ENCODE results near the gene ERVV-1. TPM values are rescaled to one million over a fixed set of nuclear protein-coding genes. Genes with fewer than 3 reads are reported as not detected.
"Not testable (repeated sequence)": the region's sequence is repeated elsewhere in the genome, so short reads cannot be mapped to it uniquely, and the experiment has no call there.

ERVV-1 gene
- total RNA-seq = not detected
- not detected for polyA plus RNA-seq (2013, experiment 1 of 2)
- polyA plus RNA-seq (2013, experiment 2 of 2) = not detected
- long read RNA-seq, experiment 1 = 0 reads
- long read RNA-seq, experiment 2 = 0 reads
- long read RNA-seq, experiment 3 = 0 reads
- long read RNA-seq, experiment 4 = 0 reads

- no peak for TF ChIP-seq CTCF (conservative IDR thresholded peaks at IDR 0.05)
- DNase-seq = no peak
- Mint-ChIP-seq H3K4me1 (peaks cover 21% of the 10 kb centered on the region), H3K9me3 (no peaks in the 10 kb centered on the region), H3K4me3 (no peak within 1 kb of the TSS), H3K27ac (peak within 1 kb of the TSS; percentile 52), H3K27me3 (ENCODE audit: insufficient read depth) (peaks cover 4% of the 10 kb centered on the region), H3K36me3 (ENCODE audit: low read depth) (no peaks in the 10 kb centered on the region)
- H3K36me3 ChIP-seq (ENCODE audit: control insufficient read depth, insufficient read depth, low read length) = no peaks in the 10 kb centered on the region
- H3K27ac ChIP-seq (ENCODE audit: low read depth, low read length) = no peak within 1 kb of the TSS
- no peak within 1 kb of the TSS for H3K9ac ChIP-seq (ENCODE audit: extremely low read depth, low read length, poor library complexity, severe bottlenecking)
- H3K9me3 ChIP-seq (ENCODE audit: control insufficient read depth, low read length) = no peaks in the 10 kb centered on the region
- no peaks in the 10 kb centered on the region for H3K27me3 ChIP-seq (ENCODE audit: control insufficient read depth, insufficient read depth, low read length, poor library complexity, severe bottlenecking)
- H3K4me3 ChIP-seq (ENCODE audit: low read length) = no peak within 1 kb of the TSS
- 84 to 88% methylated on average over 5 to 7 of the region's 7 CpGs for WGBS, 2 experiments (ENCODE audit: insufficient coverage in 1 of 2, insufficient read length in 1 of 2)
- H3K4me1 ChIP-seq (ENCODE audit: control insufficient read depth, insufficient read depth, low read length) = no peaks in the 10 kb centered on the region
Observed at GRCh38 chr19:53013621-53014020, at the start of gene ERVV-1. ERVV-1 (plus strand) TSS chr19:53013921; CDS start chr19:53014091, 170 bp downstream.

GRCh38 chr19:52967772-52968171 is 45.9 kb upstream of the ERVV-1 start:
- 81% methylated on average over 2 of the region's 2 CpGs; no CpG with 5 or more reads in 1 of the 2 experiments for WGBS, 2 experiments (ENCODE audit: insufficient coverage in 1 of 2, insufficient read length in 1 of 2)
- Histone ChIP-seq H3K27ac (ENCODE audit: low read depth, low read length) (no peak overlapping the region), H3K27me3 (ENCODE audit: control insufficient read depth, insufficient read depth, low read length, poor library complexity, severe bottlenecking) (no peaks in the 10 kb centered on the region), H3K36me3 (ENCODE audit: control insufficient read depth, insufficient read depth, low read length) (peaks cover 37% of the 10 kb centered on the region), H3K9ac (ENCODE audit: extremely low read depth, low read length, poor library complexity, severe bottlenecking) (no peak overlapping the region), H3K4me3 (ENCODE audit: low read length) (peak overlapping the region; percentile 48), H3K9me3 (ENCODE audit: control insufficient read depth, low read length) (peaks cover 46% of the 10 kb centered on the region), H3K4me1 (ENCODE audit: control insufficient read depth, insufficient read depth, low read length) (no peaks in the 10 kb centered on the region)
- Mint-ChIP-seq H3K9me3 (peaks cover 40% of the 10 kb centered on the region), H3K27ac (no peak overlapping the region), H3K4me3 (no peak overlapping the region), H3K27me3 (ENCODE audit: insufficient read depth) (no peaks in the 10 kb centered on the region), H3K36me3 (ENCODE audit: low read depth) (peaks cover 52% of the 10 kb centered on the region), H3K4me1 (peaks cover 17% of the 10 kb centered on the region)
- DNase-seq = no peak
- no peak for TF ChIP-seq CTCF (conservative IDR thresholded peaks at IDR 0.05)

GRCh38 chr19:52981329-52981728 is 32.4 kb upstream of the ERVV-1 start:
- Histone ChIP-seq H3K4me1 (ENCODE audit: control insufficient read depth, insufficient read depth, low read length) (no peaks in the 10 kb centered on the region), H3K27ac (ENCODE audit: low read depth, low read length) (no peak overlapping the region), H3K4me3 (ENCODE audit: low read length) (no peak overlapping the region), H3K9ac (ENCODE audit: extremely low read depth, low read length, poor library complexity, severe bottlenecking) (no peak overlapping the region), H3K36me3 (ENCODE audit: control insufficient read depth, insufficient read depth, low read length) (peaks cover 43% of the 10 kb centered on the region), H3K9me3 (ENCODE audit: control insufficient read depth, low read length) (peaks cover 23% of the 10 kb centered on the region), H3K27me3 (ENCODE audit: control insufficient read depth, insufficient read depth, low read length, poor library complexity, severe bottlenecking) (no peaks in the 10 kb centered on the region)
- H3K27ac Mint-ChIP-seq = no peak overlapping the region
- no peaks in the 10 kb centered on the region for H3K27me3 Mint-ChIP-seq (ENCODE audit: insufficient read depth)
- H3K4me3 Mint-ChIP-seq = no peak overlapping the region
- peaks cover 13% of the 10 kb centered on the region for H3K4me1 Mint-ChIP-seq
- WGBS, 2 experiments (ENCODE audit: insufficient coverage in 1 of 2, insufficient read length in 1 of 2) = 64 to 68% methylated on average over 4 of the region's 4 CpGs
- DNase-seq = peak; percentile 58
- H3K36me3 Mint-ChIP-seq (ENCODE audit: low read depth) = peaks cover 61% of the 10 kb centered on the region
- peaks cover 27% of the 10 kb centered on the region for H3K9me3 Mint-ChIP-seq
- TF ChIP-seq CTCF (conservative IDR thresholded peaks at IDR 0.05) = peak; percentile 53

GRCh38 chr19:52983167-52983566 is 30.6 kb upstream of the ERVV-1 start:
- H3K36me3 Mint-ChIP-seq (ENCODE audit: low read depth) = peaks cover 75% of the 10 kb centered on the region
- peaks cover 13% of the 10 kb centered on the region for H3K4me1 Mint-ChIP-seq
- WGBS, 2 experiments (ENCODE audit: insufficient coverage in 1 of 2, insufficient read length in 1 of 2) = 84 to 100% methylated on average over 1 to 3 of the region's 3 CpGs
- not testable (repeated sequence) for H3K9ac ChIP-seq (ENCODE audit: extremely low read depth, low read length, poor library complexity, severe bottlenecking); H3K27ac Mint-ChIP-seq; H3K27ac ChIP-seq (ENCODE audit: low read depth, low read length); H3K27me3 Mint-ChIP-seq (ENCODE audit: insufficient read depth); H3K4me1 ChIP-seq (ENCODE audit: control insufficient read depth, insufficient read depth, low read length); H3K27me3 ChIP-seq (ENCODE audit: control insufficient read depth, insufficient read depth, low read length, poor library complexity, severe bottlenecking); H3K4me3 ChIP-seq (ENCODE audit: low read length); H3K4me3 Mint-ChIP-seq; DNase-seq
- H3K9me3 Mint-ChIP-seq = peaks cover 40% of the 10 kb centered on the region
- Histone ChIP-seq H3K36me3 (ENCODE audit: control insufficient read depth, insufficient read depth, low read length) (peaks cover 60% of the 10 kb centered on the region), H3K9me3 (ENCODE audit: control insufficient read depth, low read length) (peaks cover 39% of the 10 kb centered on the region)

Data from endodermal cell (in vitro differentiated cells).